ENCODE measurements around the gene BTBD16. TPM values are rescaled to one million over a fixed set of nuclear protein-coding genes. Genes with fewer than 3 reads are reported as not detected.

BTBD16 gene
- total RNA-seq, 1 donor from 2014 or later, result 1.3 TPM

GRCh38 chr10:122343936-122344335, 72.8 kb downstream of the BTBD16 start:
- no peak for DNase-seq

- DNase-seq, result no peak
These were observed 73.7 kb downstream of the BTBD16 start for GRCh38 chr10:122344741-122345258.

GRCh38 chr10:122346326-122346950, 75.3 kb downstream of the BTBD16 start:
- DNase-seq, result no peak

- no peak for DNase-seq
These were observed 76.2 kb downstream of the BTBD16 start for GRCh38 chr10:122347170-122347841.

- DNase-seq, result no peak
These were observed 77.4 kb downstream of the BTBD16 start for GRCh38 chr10:122348512-122348911.

GRCh38 chr10:122348935-122349361, 77.9 kb downstream of the BTBD16 start:
- DNase-seq, result no peak

GRCh38 chr10:122349758-122350369, 78.8 kb downstream of the BTBD16 start:
- DNase-seq, result no peak

- no peak for DNase-seq
These were observed 79.8 kb downstream of the BTBD16 start for GRCh38 chr10:122350893-122351292.

- no peak for DNase-seq
These were observed 81.9 kb downstream of the BTBD16 start for GRCh38 chr10:122352817-122353525.

- DNase-seq, result no peak
These were observed 83.3 kb downstream of the BTBD16 start for GRCh38 chr10:122354383-122354782.

- no peak for DNase-seq
These were observed 86.6 kb downstream of the BTBD16 start for GRCh38 chr10:122357685-122358084.

- DNase-seq, result no peak
These were observed 88.5 kb downstream of the BTBD16 start for GRCh38 chr10:122359621-122360020.

- DNase-seq, result no peak
These were observed 90.0 kb downstream of the BTBD16 start for GRCh38 chr10:122361046-122361445.

GRCh38 chr10:122362031-122362592, 91.0 kb downstream of the BTBD16 start:
- DNase-seq, result no peak

- DNase-seq, result no peak
These were observed 91.5 kb downstream of the BTBD16 start for GRCh38 chr10:122362621-122363020.

- no peak for DNase-seq
These were observed 92.2 kb downstream of the BTBD16 start for GRCh38 chr10:122363311-122363710.

GRCh38 chr10:122363722-122364463, 92.8 kb downstream of the BTBD16 start:
- DNase-seq, result no peak

- peak; percentile 42 for DNase-seq
These were observed 97.6 kb downstream of the BTBD16 start for GRCh38 chr10:122368502-122369254.

- no peak for DNase-seq
These were observed 102.0 kb downstream of the BTBD16 start for GRCh38 chr10:122373108-122373507.

- DNase-seq, result peak; percentile 65
These were observed 102.6 kb downstream of the BTBD16 start for GRCh38 chr10:122373721-122374120.
